ENCODE results near the gene ARL14EP. TPM values are rescaled to one million over a fixed set of nuclear protein-coding genes. Genes with fewer than 3 reads are reported as not detected.

The ARL14EP gene
- total and polyA plus RNA-seq, 2 of the 8 experiments (the other 6 are each of a cell fraction or from before 2014, with no cell fraction given): 14.3 to 29.6 TPM

- no peak for TF ChIP-seq RXRA (IDR thresholded peaks at IDR 0.05; ENCODE audit: insufficient read depth, low read depth, low read length)
Measured at GRCh38 chr11:30291331-30291730, 31.6 kb upstream of the ARL14EP start (continued).

All from H1 (cell line).